HG02763 (cell line): ENCODE data around the gene CLRN3.

Experiments used
- ATAC-seq: cut with Tn5 transposase; IDR thresholded peaks from one replicate; pipeline ENCODE4 v1.9.1; 2021; ENCODE audit warnings: mild to moderate bottlenecking, moderate library complexity; ENCODE audit not compliant: unreplicated experiment

Gene CLRN3

DNA sequence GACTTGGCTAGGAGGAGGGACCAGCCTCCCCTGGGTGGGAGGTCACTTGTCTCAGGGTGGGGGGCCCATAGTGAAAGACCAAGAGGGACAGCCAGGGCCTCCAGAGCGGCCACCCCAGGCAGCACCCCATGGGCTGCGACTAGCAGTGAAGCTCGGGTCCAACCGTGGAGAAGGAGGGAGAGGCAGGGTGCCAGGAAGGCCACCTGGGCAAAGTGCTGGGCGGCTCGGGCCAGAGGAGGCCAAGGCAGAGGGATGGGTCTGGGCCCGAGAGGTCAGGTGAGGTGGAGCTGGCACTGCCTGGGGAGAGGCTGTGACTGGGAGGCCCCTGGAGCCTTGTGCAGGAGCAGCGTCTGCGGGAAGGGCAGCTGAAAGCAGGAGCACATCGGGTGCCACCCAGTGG lies 41.8 kb downstream of the CLRN3 start:
- no peak for ATAC-seq

DNA sequence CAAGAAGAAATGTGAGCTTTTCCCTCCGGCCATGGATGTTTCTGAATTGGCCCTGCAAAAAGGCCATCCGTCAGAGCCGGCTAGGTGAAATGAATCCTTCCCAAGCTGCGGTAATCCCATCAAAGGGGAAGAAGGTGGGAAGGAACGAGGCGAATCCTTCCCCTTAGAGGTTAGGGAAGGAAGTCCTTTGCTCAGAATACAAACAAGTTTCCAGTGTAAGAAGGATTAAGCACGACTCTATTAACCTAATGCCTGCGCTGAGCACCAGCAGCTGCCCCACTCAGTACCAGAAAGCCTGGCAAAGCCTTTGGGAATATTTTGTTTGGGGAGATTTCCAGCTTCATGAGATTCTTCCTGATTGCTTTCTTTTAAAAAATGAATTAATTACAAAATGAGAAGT lies 42.8 kb downstream of the CLRN3 start:
- ATAC-seq = no peak

DNA sequence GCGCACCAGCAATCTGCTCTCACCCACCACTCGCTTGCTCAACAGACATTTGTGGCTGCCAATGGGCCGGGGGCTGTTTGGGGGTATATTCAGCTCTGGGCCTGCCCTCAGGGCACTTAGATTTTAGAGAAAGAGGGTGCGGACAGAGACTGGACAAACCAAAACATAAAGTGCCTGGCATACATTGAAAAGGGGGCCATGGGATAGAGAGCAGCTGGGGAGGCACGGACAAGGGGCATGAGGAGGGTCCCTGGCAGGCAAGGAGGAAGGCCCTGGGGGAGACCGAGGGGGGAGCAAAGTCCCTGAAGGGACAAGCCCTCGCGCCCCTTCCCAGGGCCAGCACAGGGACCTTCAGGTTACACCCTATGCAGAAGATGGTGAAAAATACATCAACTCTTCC lies 43.5 kb downstream of the CLRN3 start:
- no peak for ATAC-seq

DNA sequence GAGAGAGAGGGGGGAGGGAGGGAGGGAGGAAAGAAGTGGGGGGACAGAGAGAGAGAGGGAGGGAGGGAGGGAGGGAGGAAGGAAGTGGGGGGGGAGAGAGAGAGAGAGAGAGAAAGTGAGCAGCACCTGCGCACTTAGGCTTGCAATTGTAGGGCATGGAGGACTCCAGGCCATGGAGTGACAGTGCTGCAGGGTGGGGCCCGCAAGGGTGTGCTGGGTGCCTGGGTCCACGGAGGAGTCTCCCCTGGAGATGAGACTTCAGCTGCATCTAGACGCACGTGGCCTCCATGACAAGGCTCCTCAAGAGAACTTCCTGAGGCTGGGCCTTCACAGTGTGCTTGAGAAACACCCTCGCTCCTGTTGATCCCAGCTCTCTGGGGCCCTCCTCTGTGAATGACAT lies 44.5 kb downstream of the CLRN3 start:
- ATAC-seq = no peak

DNA sequence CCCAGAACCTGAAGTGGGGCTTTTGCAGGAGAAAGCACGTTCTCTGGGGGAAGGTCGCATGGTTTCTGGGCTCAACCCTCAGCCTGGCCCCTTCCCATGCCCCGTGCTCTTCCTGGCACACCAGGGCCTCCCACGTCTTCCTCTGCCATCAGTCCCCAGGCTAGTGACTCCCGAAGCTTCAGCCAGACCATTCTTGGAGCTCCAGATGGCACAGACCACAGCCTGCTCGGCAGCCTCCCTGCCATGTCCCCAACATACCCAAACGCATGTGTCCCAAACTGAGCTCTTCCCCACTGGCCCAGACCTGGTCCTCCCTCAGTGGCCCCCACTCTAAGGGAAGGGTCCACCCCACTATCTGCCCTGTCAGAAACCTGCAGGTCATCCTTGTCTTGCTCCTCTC lies 47.0 kb downstream of the CLRN3 start:
- no peak for ATAC-seq

DNA sequence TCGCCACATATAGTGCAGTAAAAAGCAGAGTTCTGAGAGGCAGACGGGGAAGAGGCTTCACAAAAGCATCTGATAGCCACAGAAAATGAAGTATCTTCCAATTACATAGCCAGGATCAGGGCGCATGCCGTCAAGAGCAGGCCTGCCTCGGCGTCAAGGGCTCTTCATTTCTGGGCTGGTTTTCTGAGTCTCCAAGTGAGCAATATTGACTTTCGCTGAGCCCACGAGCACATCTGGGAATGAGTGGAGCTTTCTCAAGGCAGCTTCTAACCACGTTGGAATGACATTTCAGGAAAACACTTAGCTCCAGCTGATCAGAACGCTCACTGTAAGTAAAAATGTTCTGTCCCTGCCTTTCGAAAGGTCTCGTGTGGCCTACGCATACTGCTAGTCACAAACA lies 51.9 kb downstream of the CLRN3 start:
- ATAC-seq = no peak

DNA sequence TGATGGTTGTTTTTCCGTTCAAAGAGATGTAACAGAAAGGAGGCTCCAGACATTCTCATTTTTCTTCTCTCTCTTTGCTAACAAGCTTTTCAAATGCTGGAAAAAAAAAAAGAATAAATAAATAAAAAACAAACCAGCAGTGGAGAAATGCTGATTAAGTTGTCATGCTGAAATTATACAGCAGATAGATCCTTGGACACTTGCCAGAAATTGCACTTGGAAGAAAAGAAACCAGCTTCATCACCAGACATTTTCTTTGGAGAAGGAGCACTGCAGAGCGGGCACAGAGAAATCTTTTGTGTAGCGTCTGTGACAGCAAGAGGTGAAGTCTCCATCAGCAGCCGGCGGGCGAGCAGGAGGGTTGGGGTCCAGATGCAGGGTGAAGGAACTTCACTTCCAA lies 55.8 kb downstream of the CLRN3 start:
- no peak for ATAC-seq

DNA sequence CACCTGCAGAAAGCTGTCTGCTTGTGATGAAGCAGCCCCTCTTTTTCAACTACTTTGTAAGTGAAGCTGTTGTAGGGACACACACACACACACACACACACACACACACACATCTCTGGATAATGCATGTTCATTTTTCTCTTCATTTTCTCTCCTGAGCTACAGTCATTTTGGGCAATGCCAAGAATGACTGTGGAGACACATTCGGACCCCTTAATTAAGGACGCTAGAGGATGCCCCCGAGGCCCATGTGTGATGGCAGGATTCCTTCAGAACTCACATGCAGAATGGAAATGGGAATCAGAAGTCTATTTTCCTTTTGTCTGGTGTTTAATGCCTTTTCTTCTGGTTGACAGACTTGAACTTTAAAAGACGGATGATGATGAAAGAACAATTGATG lies 56.6 kb downstream of the CLRN3 start:
- no peak for ATAC-seq

DNA sequence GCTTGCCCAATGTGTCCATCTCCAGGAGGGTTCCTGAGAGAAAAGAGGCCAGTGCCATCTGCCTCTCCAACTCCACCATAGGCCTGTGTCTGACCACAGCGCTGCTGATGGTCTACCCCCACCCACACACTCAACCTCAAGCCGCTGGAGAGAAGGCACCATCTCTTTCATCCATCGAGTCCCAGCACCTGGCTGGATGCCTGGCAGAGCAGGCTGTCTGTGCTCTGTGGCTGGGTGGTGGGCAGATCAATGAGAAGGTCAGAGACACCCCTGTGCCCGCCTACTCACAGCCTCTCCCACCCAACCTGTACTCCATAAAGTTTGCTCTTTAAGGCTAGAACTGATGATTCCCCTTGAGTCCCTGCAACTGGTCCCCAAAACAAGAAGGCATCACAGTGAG lies 58.0 kb downstream of the CLRN3 start:
- no peak for ATAC-seq

DNA sequence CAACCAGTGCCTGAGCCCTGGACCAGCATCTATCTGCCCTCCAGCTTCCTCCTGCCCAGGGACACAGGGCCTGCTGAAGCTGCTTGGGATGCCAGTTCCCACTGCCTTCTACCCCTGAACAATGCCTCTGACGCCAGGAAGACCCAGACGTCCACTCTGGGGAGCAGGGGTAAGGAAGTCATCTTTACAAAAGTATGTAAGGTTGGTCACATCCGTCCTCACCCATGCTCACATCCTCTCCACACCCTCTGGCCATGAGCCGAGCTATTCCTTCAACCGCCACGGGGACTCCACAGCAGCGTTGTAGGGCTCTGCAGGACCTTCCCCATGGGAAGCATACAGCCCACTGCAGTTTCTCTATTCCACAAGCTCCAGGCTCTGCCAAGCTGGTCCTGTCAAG lies 58.5 kb downstream of the CLRN3 start:
- ATAC-seq = no peak

DNA sequence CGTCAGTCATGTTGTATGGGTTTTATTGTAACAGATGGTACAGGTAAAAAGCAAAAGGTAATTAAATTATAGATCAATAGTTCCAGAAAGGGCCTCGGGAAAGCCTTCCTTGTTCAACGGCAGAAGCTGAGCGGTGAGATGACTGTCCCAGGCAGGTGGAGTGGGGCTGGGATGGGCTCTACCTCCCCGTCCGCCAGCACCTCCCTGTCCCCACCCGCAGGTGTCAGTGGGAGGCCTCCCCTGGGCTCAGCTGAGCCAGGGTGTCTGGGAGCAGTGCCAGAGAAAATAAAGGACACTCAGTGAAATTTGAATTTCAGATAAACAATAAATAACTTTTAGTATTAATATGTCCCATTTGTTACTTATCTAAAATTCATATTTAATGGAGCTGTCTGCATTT lies 58.9 kb downstream of the CLRN3 start:
- ATAC-seq = no peak

DNA sequence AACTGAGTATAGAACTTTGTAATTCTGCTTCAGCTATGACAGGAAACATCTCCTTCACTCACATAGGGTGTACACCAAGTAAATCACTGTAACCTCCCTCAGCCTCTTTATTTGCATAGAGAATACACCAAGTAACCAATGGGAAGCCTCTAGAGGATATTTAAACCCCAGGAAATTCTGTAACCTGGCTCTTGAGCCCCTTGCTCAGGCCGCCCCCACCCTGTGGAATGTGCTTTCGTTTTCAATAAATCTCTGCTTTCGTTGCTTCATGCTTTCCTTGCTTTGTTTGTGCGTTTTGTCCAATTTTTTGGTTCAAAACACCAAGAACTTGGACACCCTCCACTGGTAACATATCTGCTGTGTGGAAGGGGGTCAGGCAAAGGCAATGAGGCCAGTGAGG lies 60.2 kb downstream of the CLRN3 start:
- no peak for ATAC-seq

DNA sequence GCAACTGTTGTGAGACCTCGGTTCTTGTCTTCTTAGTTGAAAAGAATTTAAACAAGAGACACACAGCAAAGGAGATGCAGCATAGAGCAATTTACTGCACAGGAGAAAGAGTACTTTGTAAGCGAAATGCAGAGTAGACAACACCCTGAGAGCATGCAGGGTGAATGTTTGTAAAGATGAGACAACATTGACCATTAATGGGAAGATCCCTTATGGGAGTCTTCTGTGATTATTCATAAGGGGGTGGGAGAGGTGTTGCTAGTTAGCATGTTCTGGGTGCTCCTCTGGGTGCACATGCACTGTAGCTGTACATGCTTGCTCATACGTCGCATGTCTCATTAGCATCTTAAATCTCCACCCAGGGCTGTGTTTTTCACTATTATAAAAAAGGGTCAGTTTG lies 62.3 kb downstream of the CLRN3 start:
- no peak for ATAC-seq
